H1 (cell line): ENCODE data around the gene NACA. TPM values are rescaled to one million over a fixed set of nuclear protein-coding genes. Genes with fewer than 3 reads are reported as not detected.

Source experiments
- CTCF ChIA-PET: fragments of 300-600 bp; sonication (Branson Sonifier 250); formaldehyde crosslinking; loops from one replicate; lab custom pipeline; 2021; ENCODE audit not compliant: partially characterized antibody; lab: Charles Lee
- POLR2A ChIA-PET: fragments of 300-600 bp; sonication (Branson Sonifier 250); formaldehyde crosslinking; loops from one replicate; lab custom pipeline; 2021; ENCODE audit warnings: inconsistent platforms; ENCODE audit not compliant: partially characterized antibody; lab: Charles Lee
- DNase-seq, 2 experiments: peaks; one replicate each; pipeline versions ENCODE4 v3.0.0 to v3.0.0-alpha.2; 2010 to 2022; ENCODE audit warnings: low spot score in 2 of 2, low read depth in 1 of 2, mixed read lengths in 1 of 2
- FAIRE-seq: peaks from 2 replicates; lab custom pipeline; 2011; peaks lifted over from hg19 to GRCh38; lab: Jason Lieb, UNC
- H2AFZ ChIP-seq: 2 replicates; pipeline ENCODE4 v1.8.1; 2012; ENCODE audit warnings: low read length, inconsistent platforms
- H2AK5ac ChIP-seq: 2 replicates; pipeline ENCODE4 v1.6.1; 2013; ENCODE audit warnings: low read depth, low read length
- H2BK120ac ChIP-seq: replicated peaks from 2 replicates; pipeline ENCODE3; 2013; ENCODE audit warnings: low read depth, low read length, inconsistent platforms
- H2BK12ac ChIP-seq: 2 replicates; pipeline ENCODE4 v1.6.1; 2013; ENCODE audit warnings: low read depth, low read length
- H2BK15ac ChIP-seq: 2 replicates; pipeline ENCODE4 v1.6.1; 2013; ENCODE audit warnings: low read length
- H2BK20ac ChIP-seq: 2 replicates; pipeline ENCODE4 v1.6.1; 2013; ENCODE audit warnings: low read length
- H2BK5ac ChIP-seq: 2 replicates; pipeline ENCODE4 v1.6.1; 2013; ENCODE audit warnings: low read depth, low read length
- H3K14ac ChIP-seq: 2 replicates; pipeline ENCODE4 v1.6.1; 2013; ENCODE audit warnings: inconsistent platforms; ENCODE audit not compliant: insufficient read length
- H3K18ac ChIP-seq: 2 replicates; pipeline ENCODE4 v1.6.1; 2013; ENCODE audit warnings: low read length; ENCODE audit errors: extremely low read depth
- H3K23ac ChIP-seq: 2 replicates; pipeline ENCODE4 v1.6.1; 2013; ENCODE audit warnings: inconsistent platforms; ENCODE audit not compliant: insufficient read length
- H3K23me2 ChIP-seq: 2 replicates; pipeline ENCODE4 v1.6.1; 2013; ENCODE audit warnings: low read depth, low read length
- H3K27ac ChIP-seq: 2 replicates; pipeline ENCODE4 v1.6.1; 2011; ENCODE audit warnings: low read depth, low read length, inconsistent platforms
- H3K27me3 ChIP-seq, 4 experiments: replicated peaks in 1 of 4; 1 replicate in 1 of 4; 2 replicates in 3 of 4; pipeline versions ENCODE4 v1.6.1 to v1.8.1; 2011 to 2013; ENCODE audit warnings: low read length in 3 of 4, mild to moderate bottlenecking in 3 of 4, inconsistent platforms in 2 of 4, mixed read lengths in 2 of 4, moderate library complexity in 1 of 4; ENCODE audit not compliant: control insufficient read depth in 3 of 4, insufficient read depth in 3 of 4; ENCODE audit errors: extremely low read depth in 1 of 4
- H3K36me3 ChIP-seq, 4 experiments: 2 replicates each; pipeline versions ENCODE4 v1.6.1 to v1.8.1; 2011 to 2013; ENCODE audit warnings: mild to moderate bottlenecking in 4 of 4, low read length in 3 of 4, moderate library complexity in 2 of 4, control low read depth in 1 of 4, inconsistent platforms in 1 of 4; ENCODE audit not compliant: insufficient read depth in 4 of 4, control insufficient read depth in 2 of 4
- H3K4ac ChIP-seq: replicated peaks from 2 replicates; pipeline ENCODE3; 2013; ENCODE audit warnings: low read length, low read depth, mixed read lengths, inconsistent platforms; ENCODE audit not compliant: insufficient read length
- H3K4me1 ChIP-seq, 4 experiments: replicated peaks in 1 of 4; 1 replicate in 1 of 4; 2 replicates in 3 of 4; pipeline versions ENCODE4 v1.6.1 to v1.8.1; 2011 to 2013; ENCODE audit warnings: low read length in 3 of 4, inconsistent platforms in 2 of 4, mixed read lengths in 1 of 4; ENCODE audit not compliant: insufficient read depth in 4 of 4, control insufficient read depth in 3 of 4
- H3K4me2 ChIP-seq, 2 experiments: 2 replicates each; pipeline versions ENCODE4 v1.6.1 to v1.8.1; 2011 to 2013; ENCODE audit warnings: low read depth in 2 of 2, low read length in 2 of 2, control low read depth in 1 of 2, inconsistent platforms in 1 of 2, mild to moderate bottlenecking in 1 of 2; ENCODE audit not compliant: insufficient read depth in 1 of 2
- H3K4me3 ChIP-seq, 4 experiments: fragments of 200-600, 300-600 bp in 1 of 4; sonication (generic), shearing (Covaris generic), sonication (Bioruptor Twin) in 1 of 4; 2 replicates each; pipeline versions ENCODE4 v1.5.1 to v1.8.1; 2011 to 2016; ENCODE audit warnings: low read length in 4 of 4, low read depth in 3 of 4, control low read depth in 2 of 4, inconsistent platforms in 2 of 4, mild to moderate bottlenecking in 2 of 4, mixed read lengths in 1 of 4, moderate library complexity in 1 of 4; ENCODE audit not compliant: insufficient read depth in 2 of 4; ENCODE audit errors: extremely low read depth in 1 of 4
- H3K56ac ChIP-seq: replicated peaks from 2 replicates; pipeline ENCODE3; 2013; ENCODE audit warnings: low read depth, mild to moderate bottlenecking, mixed read lengths, low read length, inconsistent platforms; ENCODE audit not compliant: insufficient read length
- H3K79me1 ChIP-seq: 2 replicates; pipeline ENCODE4 v1.6.1; 2013; ENCODE audit warnings: low read depth, low read length, control low read depth
- H3K79me2 ChIP-seq, 2 experiments: 2 replicates each; pipeline versions ENCODE4 v1.6.1 to v1.8.1; 2012 to 2013; ENCODE audit warnings: low read length in 2 of 2, mild to moderate bottlenecking in 2 of 2, inconsistent platforms in 1 of 2; ENCODE audit not compliant: insufficient read depth in 2 of 2, control insufficient read depth in 1 of 2
- H3K9ac ChIP-seq, 4 experiments: replicated peaks in 1 of 4; 1 replicate in 1 of 4; 2 replicates in 3 of 4; pipeline versions ENCODE4 v1.6.1 to v1.8.1; 2011 to 2013; ENCODE audit warnings: low read depth in 3 of 4, low read length in 3 of 4, control low read depth in 2 of 4, mild to moderate bottlenecking in 2 of 4, moderate library complexity in 2 of 4, inconsistent platforms in 1 of 4; ENCODE audit errors: extremely low read depth in 1 of 4
- H3K9me3 ChIP-seq, 2 experiments: 2 replicates each; pipeline versions ENCODE4 v1.6.1 to v1.8.1; 2012 to 2013; ENCODE audit warnings: mild to moderate bottlenecking in 2 of 2, moderate library complexity in 2 of 2, control low read depth in 1 of 2, inconsistent platforms in 1 of 2, low read depth in 1 of 2, low read length in 1 of 2, mixed read lengths in 1 of 2; ENCODE audit not compliant: insufficient read depth in 2 of 2
- H4K20me1 ChIP-seq, 2 experiments: replicated peaks in 1 of 2; 2 replicates each; pipeline versions ENCODE3 to v1.8.1; 2011 to 2013; ENCODE audit warnings: inconsistent platforms in 2 of 2, low read length in 2 of 2, mild to moderate bottlenecking in 1 of 2; ENCODE audit not compliant: insufficient read depth in 2 of 2, control insufficient read depth in 1 of 2
- H4K5ac ChIP-seq: 2 replicates; pipeline ENCODE4 v1.6.1; 2013; ENCODE audit warnings: low read length, low read depth, mixed read lengths, inconsistent platforms; ENCODE audit not compliant: insufficient read length
- H4K8ac ChIP-seq: 2 replicates; pipeline ENCODE4 v1.8.0; 2013; ENCODE audit warnings: mild to moderate bottlenecking, moderate library complexity, low read length, inconsistent platforms; ENCODE audit not compliant: insufficient read depth; ENCODE audit errors: extremely low read depth
- H4K91ac ChIP-seq: replicated peaks from 2 replicates; pipeline ENCODE3; 2013; ENCODE audit warnings: low read length, mixed read lengths, inconsistent platforms; ENCODE audit not compliant: insufficient read length
- KDM1A ChIP-seq: fragments of 200-600, 300-600 bp; sonication (generic); IDR thresholded peaks from 2 replicates; pipeline ENCODE4 v1.7.1; 2016; ENCODE audit warnings: mild to moderate bottlenecking, low read length, borderline replicate concordance
- MAFK ChIP-seq: IDR thresholded peaks from 2 replicates; pipeline ENCODE4 v1.6.1; 2012; ENCODE audit warnings: low read depth, mild to moderate bottlenecking, improper control_type of control experiment, low read length
- POLR2A ChIP-seq, 2 experiments: IDR thresholded peaks; 1 replicate in 1 of 2; 2 replicates in 1 of 2; pipeline ENCODE4 v1.6.1; 2011; ENCODE audit warnings: low read depth in 2 of 2, low read length in 2 of 2, mild to moderate bottlenecking in 2 of 2; ENCODE audit errors: control extremely low read depth in 1 of 2
- SP4 ChIP-seq: IDR thresholded peaks from 2 replicates; pipeline ENCODE4 v1.6.1; 2012; ENCODE audit warnings: low read length, inconsistent platforms
- SUZ12 ChIP-seq: fragments of 200-600 bp; sonication (generic); IDR thresholded peaks from 2 replicates; pipeline ENCODE4 v1.6.1; 2012; ENCODE audit warnings: mild to moderate bottlenecking, inconsistent platforms, low read length, moderate library complexity, mixed read lengths
- ZNF274 ChIP-seq: IDR thresholded peaks from 2 replicates; pipeline ENCODE4 v1.7.0; 2012; ENCODE audit warnings: low read length, borderline replicate concordance; ENCODE audit errors: extremely low read depth
- WGBS, 2 experiments: shearing (Covaris generic) in 1 of 2; methylation state at CpG; one replicate each; pipeline versions ENCODE4 v1.1.6 to v1.1.7; 2013 to 2015; ENCODE audit warnings: low lambda C conversion rate in 2 of 2, mixed read lengths in 2 of 2, inconsistent platforms in 1 of 2, low coverage in 1 of 2, missing lambda C conversion rate in 1 of 2; ENCODE audit not compliant: insufficient replicate concordance in 2 of 2, insufficient coverage in 1 of 2, insufficient read length in 1 of 2; ENCODE audit errors: extremely low coverage in 1 of 2, missing lambda C conversion rate in 1 of 2; 5-methylcytosine and 5-hydroxymethylcytosine counted together
- polyA plus RNA-seq, 7 experiments: library from polyadenylated mRNA; depleted of rRNA in 3 of 7; stranded (reverse) in 5 of 7; unstranded in 2 of 7; fragments of >200 nt in 5 of 7; fragments of 200-250 nt in 2 of 7; gene quantifications; 1 replicate in 5 of 7; 2 replicates in 1 of 7; 4 replicates in 1 of 7; pipeline versions ENCODE4 v1.2.1 to v1.2.3, GENCODE V29; 2011 to 2013; ENCODE audit warnings: missing spikeins in 2 of 7, mixed read lengths in 2 of 7
- total RNA-seq: library from RNA; stranded (reverse); fragmentation: NEBNext Ultra II Directional; extraction: Animal tissue kit (Norgen Biotek cat#: 25700); gene quantifications from 2 replicates; pipeline ENCODE4 v1.2.1, GENCODE V29; 2021

Gene NACA
- total and polyA plus RNA-seq, 2 of the 8 experiments (the other 6 are each of a cell fraction or from before 2014, with no cell fraction given) = 511 to 1,063 TPM

GRCh38 chr12:56760460-56760859, 35.4 kb upstream of the NACA start:
- no peaks in the 10 kb centered on the region for H3K36me3 ChIP-seq
- no peak overlapping the region for H4K5ac ChIP-seq
- no peak overlapping the region for H3K4me2 ChIP-seq
- H3K79me2 ChIP-seq = no peaks in the 10 kb centered on the region
- H3K18ac ChIP-seq = no peak overlapping the region
- 0 out of 4 replicates have a peak, but pooled peaks cover 0 to 3% of the 10 kb centered on the region in 2 experiments for H3K9me3 ChIP-seq
- H3K23ac ChIP-seq = no peak overlapping the region
- H3K4me3 ChIP-seq = no peak overlapping the region
- H4K91ac ChIP-seq = no peak overlapping the region
- H3K27me3 ChIP-seq = no peaks in the 10 kb centered on the region
- H2BK20ac ChIP-seq = no peak overlapping the region
- no peak overlapping the region for H2BK15ac ChIP-seq
- H3K4me1 ChIP-seq = no peaks in the 10 kb centered on the region
- FAIRE-seq = no peak
- H2BK5ac ChIP-seq = no peak overlapping the region
- H3K56ac ChIP-seq = no peak overlapping the region
- no peak overlapping the region for H2AK5ac ChIP-seq
- H3K14ac ChIP-seq = no peak overlapping the region
- H3K4ac ChIP-seq = no peak overlapping the region
- H3K79me1 ChIP-seq = no peaks in the 10 kb centered on the region
- no peak overlapping the region for H3K9ac ChIP-seq
- TF ChIP-seq SUZ12 (no peak), ZNF274 (no peak), MAFK (no peak), SP4 (no peak), POLR2A (IDR thresholded peaks at IDR 0.05; ENCODE audit: control extremely low read depth in 1 of 2, low read depth in 2 of 2, low read length in 2 of 2) (no peak), KDM1A (no peak)
- H3K23me2 ChIP-seq = peaks cover 2% of the 10 kb centered on the region; the same call in 1 of the 2 replicates
- H2BK120ac ChIP-seq = no peak overlapping the region
- no peaks in the 10 kb centered on the region for H4K20me1 ChIP-seq
- CTCF ChIA-PET = interaction anchor here (1.2 to 14.5 kb wide), 7 partner anchors 8 to 241 kb away, joined by 3 to 187 read pairs (median 5); partner anchors contain the start of genes PRIM1 and ZBTB39
- no peak overlapping the region for H2BK12ac ChIP-seq
- H3K27ac ChIP-seq = no peak overlapping the region
- no peak overlapping the region for H2AFZ ChIP-seq
- DNase-seq = no peak
- no peak overlapping the region for H4K8ac ChIP-seq
- POLR2A ChIA-PET = interaction anchor here (0.5 to 0.8 kb wide), 2 partner anchors 8 to 234 kb away, joined by 3 to 4 read pairs; a partner anchor contains a TSS
- WGBS, 2 experiments = 79% methylated on average over 7 of the region's 7 CpGs; no CpG with 5 or more reads in 1 of the 2 experiments
